Measurements from ENCODE around the gene VCL. TPM values are rescaled to one million over a fixed set of nuclear protein-coding genes. Genes with fewer than 3 reads are reported as not detected.
"Not testable (repeated sequence)": the region's sequence is repeated elsewhere in the genome, so short reads cannot be mapped to it uniquely, and the experiment has no call there.

The VCL gene
- total and polyA plus RNA-seq, 7 donors: 6.2 to 451 (median 179) TPM

DNA sequence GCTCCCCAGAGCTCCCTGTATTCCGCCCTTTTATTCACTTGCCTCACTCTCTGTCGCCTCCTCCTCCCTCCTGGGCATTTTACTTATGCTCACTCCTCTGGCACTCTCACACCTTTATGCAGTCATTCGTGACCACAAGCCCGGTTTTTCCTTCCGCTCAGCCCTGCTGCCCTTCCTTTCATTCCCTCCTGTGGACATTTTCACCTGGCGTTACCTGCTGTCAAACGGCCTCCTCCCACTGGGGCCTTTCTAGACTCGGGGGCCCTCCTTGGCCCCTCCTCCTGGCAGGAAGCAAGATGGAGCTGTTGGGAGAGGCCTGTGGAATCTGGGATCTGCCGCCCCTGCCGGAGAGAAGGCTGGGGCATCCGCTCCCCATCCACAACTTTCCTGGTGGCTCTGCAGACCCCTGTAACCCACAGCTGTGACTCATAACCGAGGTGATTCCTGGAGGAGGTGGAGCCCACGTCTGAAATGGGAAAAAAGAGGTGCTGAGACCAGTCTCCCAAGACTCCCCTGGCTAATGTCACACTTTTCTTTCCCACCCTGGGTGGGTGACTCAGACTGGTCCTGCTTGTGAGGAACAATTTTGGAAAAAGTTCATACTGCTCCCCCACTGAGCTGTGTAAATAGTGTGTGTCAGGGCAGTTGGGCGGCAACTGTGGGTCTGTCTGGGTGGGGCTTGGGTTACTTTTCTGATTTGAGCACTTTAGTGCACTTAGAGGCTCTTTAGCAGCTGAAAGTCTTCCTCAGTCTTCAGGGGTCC lies 1.2 kb downstream of the VCL start:
- H3K27ac ChIP-seq: peak overlapping the region; percentile 96 to 100 (median 98)
- peaks cover 0 to 54% (median 47%) of the 10 kb centered on the region in 4 donors for H3K4me1 ChIP-seq
- 5 to 18% methylated on average over 14 of the region's 14 CpGs for WGBS, 2 donors
- intact Hi-C loops (cut with DNase I): loop anchor here (2.0 to 5.0 kb wide), 3 partner anchors 32 to 112 kb away; no protein-coding TSS in a partner anchor
- peak overlapping the region; percentile 76 to 100 (median 92) for H3K4me3 ChIP-seq
- H3K27me3 ChIP-seq: no peaks in the 10 kb centered on the region
- peak; percentile 90 for DNase-seq
- no peaks in the 10 kb centered on the region for H3K9me3 ChIP-seq
- TF ChIP-seq EP300 (IDR thresholded peaks at IDR 0.05) (no peak), CTCF (IDR thresholded peaks at IDR 0.05) (peak; percentile 47 to 68 (median 54)), POLR2A (IDR thresholded peaks at IDR 0.05) (peak in 1 of 2 donors; percentile 11), POLR2AphosphoS5 (IDR thresholded peaks at IDR 0.05) (peak in 3 of 4 donors; percentile 68 to 72 (median 71))
- H3K36me3 ChIP-seq: no peaks in the 10 kb centered on the region

GRCh38 chr10:73999703-74000102 lies 1.8 kb downstream of the VCL start:
- Histone ChIP-seq H3K36me3 (no peaks in the 10 kb centered on the region), H3K27ac (peak overlapping the region; percentile 96 to 100 (median 98)), H3K9me3 (no peaks in the 10 kb centered on the region), H3K27me3 (no peaks in the 10 kb centered on the region), H3K4me1 (peaks cover 0 to 59% (median 52%) of the 10 kb centered on the region in 4 donors), H3K4me3 (peak overlapping the region; percentile 76 to 100 (median 92))
- TF ChIP-seq EP300 (IDR thresholded peaks at IDR 0.05): no peak
- TF ChIP-seq POLR2AphosphoS5 (IDR thresholded peaks at IDR 0.05): no peak
- no peak for TF ChIP-seq CTCF (IDR thresholded peaks at IDR 0.05)
- no peak for TF ChIP-seq POLR2A (IDR thresholded peaks at IDR 0.05)
- no peak for DNase-seq
- 8 to 37% methylated on average over 1 of the region's 1 CpG for WGBS, 2 donors
- intact Hi-C loops (cut with DNase I): loop anchor here (2.0 to 5.0 kb wide), 3 partner anchors 33 to 112 kb away; no protein-coding TSS in a partner anchor

DNA sequence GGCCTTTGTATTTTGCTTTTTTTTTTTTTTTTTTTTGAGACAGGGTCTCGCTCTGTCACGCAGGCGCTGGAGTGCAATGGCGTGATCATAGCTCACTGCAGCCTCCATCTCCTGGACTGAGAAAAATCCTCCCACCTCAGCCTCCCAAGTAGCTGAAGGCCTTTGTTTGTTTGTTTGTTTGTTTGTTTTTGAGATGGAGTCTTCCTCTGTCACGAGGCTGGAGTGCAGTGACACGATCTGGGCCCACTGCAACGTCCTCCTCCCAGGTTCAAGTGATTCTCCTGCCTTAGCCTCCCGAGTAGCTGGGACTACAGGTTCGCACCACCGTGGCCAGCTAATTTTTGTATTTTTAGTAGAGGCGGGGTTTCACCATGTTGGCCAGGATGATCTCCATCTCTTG lies 2.3 kb downstream of the VCL start:
- H3K4me3 ChIP-seq: peak overlapping the region; percentile 8 to 100 (median 92)
- H3K4me1 ChIP-seq: peaks cover 0 to 63% (median 55%) of the 10 kb centered on the region in 4 donors
- H3K9me3 ChIP-seq; H3K36me3 ChIP-seq; DNase-seq; H3K27me3 ChIP-seq; intact Hi-C loops (cut with DNase I): not testable (repeated sequence)
- WGBS, 2 donors: 83 to 87% methylated on average over 11 of the region's 11 CpGs
- peak overlapping the region; percentile 96 to 100 (median 98) for H3K27ac ChIP-seq

GRCh38 chr10:74000892-74001669 lies 3.2 kb downstream of the VCL start:
- TF ChIP-seq EP300 (IDR thresholded peaks at IDR 0.05) (no peak), POLR2A (IDR thresholded peaks at IDR 0.05) (no peak)
- no peaks in the 10 kb centered on the region for H3K9me3 ChIP-seq
- DNase-seq: no peak
- H3K4me1 ChIP-seq: peaks cover 0 to 71% (median 63%) of the 10 kb centered on the region in 4 donors
- no peaks in the 10 kb centered on the region for H3K27me3 ChIP-seq
- 88% methylated on average over 7 of the region's 7 CpGs for WGBS, 2 donors
- H3K27ac ChIP-seq: peak overlapping the region; percentile 96 to 100 (median 98)
- peak overlapping the region; percentile 8 to 100 (median 92) for H3K4me3 ChIP-seq
- intact Hi-C loops (cut with DNase I): no loop called here
- no peaks in the 10 kb centered on the region for H3K36me3 ChIP-seq

DNA sequence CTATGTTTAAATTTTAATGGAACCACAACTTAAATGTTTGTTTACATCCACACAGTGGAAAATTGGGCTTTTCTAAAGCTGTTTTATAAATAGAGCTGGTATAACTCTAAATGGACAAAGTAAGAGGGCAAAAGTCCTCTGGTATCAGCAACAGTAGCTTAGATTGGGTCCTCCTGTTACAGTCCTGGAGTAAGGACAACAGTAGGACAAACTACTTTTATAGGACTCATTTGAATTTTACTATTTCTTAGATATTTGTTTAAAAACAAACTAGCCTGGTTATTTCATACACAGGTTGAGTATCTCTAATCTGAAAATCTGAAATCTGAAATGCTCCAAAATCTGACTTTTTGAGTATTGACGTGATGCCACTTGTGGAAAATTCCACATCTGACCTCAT lies 8.4 kb downstream of the VCL start:
- 89 to 96% methylated on average over 1 of the region's 1 CpG for WGBS, 2 donors
- H3K9me3 ChIP-seq: no peaks in the 10 kb centered on the region
- no peak for DNase-seq
- TF ChIP-seq EP300 (IDR thresholded peaks at IDR 0.05) (no peak), POLR2AphosphoS5 (IDR thresholded peaks at IDR 0.05) (no peak), POLR2A (IDR thresholded peaks at IDR 0.05) (no peak), CTCF (IDR thresholded peaks at IDR 0.05) (no peak)
- H3K27me3 ChIP-seq: no peaks in the 10 kb centered on the region
- H3K4me3 ChIP-seq: no peak overlapping the region
- H3K4me1 ChIP-seq: peaks cover 0 to 92% (median 77%) of the 10 kb centered on the region in 4 donors
- intact Hi-C loops (cut with DNase I): no loop called here
- H3K36me3 ChIP-seq: no peaks in the 10 kb centered on the region
- H3K27ac ChIP-seq: peak overlapping the region in 3 of 4 donors; percentile 25 to 99 (median 96)
